GM12874 (cell line): ENCODE results near the gene FANCG.

Experiments
- CTCF ChIP-seq: IDR thresholded peaks from 2 replicates; pipeline ENCODE4 v1.5.1; 2011; ENCODE audit warnings: low read depth, mild to moderate bottlenecking, control low read depth, low read length, moderate library complexity; ENCODE audit not compliant: insufficient read depth

Gene FANCG

GRCh38 chr9:35042081-35042604 lies 37.6 kb downstream of the FANCG start:
- no peak for TF ChIP-seq CTCF

GRCh38 chr9:35035851-35036701 lies 43.7 kb downstream of the FANCG start:
- no peak for TF ChIP-seq CTCF

DNA sequence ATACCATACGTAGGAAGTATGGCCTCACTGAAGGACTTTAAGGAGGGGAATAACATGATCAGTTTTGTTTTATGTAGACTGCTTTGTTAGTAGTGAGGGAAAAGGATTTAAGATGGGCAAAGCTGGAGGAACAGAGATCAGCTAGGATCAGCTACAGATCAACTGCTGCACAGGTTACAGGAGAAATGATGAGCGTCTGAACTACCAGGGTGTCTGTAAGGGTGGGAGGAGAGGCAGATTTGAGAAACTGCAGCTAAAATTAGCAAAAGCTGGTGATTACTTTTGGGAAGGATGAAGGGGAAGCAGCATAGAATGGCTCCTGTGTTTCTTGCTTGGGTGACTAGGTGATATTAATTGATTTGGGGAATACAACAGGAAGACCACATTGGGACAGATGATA lies 46.6 kb downstream of the FANCG start:
- TF ChIP-seq CTCF: no peak

- no peak for TF ChIP-seq CTCF
These were observed 49.9 kb downstream of the FANCG start for GRCh38 chr9:35029852-35030251.

GRCh38 chr9:35029241-35029640 lies 50.5 kb downstream of the FANCG start:
- no peak for TF ChIP-seq CTCF

GRCh38 chr9:35028341-35028740 lies 51.4 kb downstream of the FANCG start:
- TF ChIP-seq CTCF: no peak

DNA sequence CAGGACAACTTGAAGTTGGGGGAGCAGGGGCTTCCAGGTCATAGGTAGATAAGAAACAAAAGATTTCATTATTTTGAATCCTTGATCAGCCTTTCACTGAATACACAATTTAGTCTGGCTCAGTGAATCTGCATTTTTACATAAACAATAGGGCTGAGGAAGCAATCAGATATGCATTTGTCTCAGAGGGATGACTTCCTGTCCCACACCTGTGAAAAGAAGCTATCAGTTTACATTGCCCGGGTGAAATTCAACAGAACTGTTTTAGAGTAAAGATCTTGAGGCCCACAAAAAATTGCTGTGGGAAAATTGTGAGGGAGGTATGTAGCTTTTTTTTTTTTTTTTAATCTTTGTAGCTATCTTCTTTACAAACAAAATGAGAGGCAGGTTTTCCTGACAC lies 51.9 kb downstream of the FANCG start:
- no peak for TF ChIP-seq CTCF
